Measurements from ENCODE around the gene FGFR1OP2. TPM values are rescaled to one million over a fixed set of nuclear protein-coding genes. Genes with fewer than 3 reads are reported as not detected.
"Not testable (repeated sequence)": the region's sequence is repeated elsewhere in the genome, so short reads cannot be mapped to it uniquely, and the experiment has no call there.

The FGFR1OP2 gene
- total RNA-seq, 1 donor from 2014 or later, result 75.4 TPM

GRCh38 chr12:26948309-26948708, 10.0 kb downstream of the FGFR1OP2 start:
- no peak overlapping the region for H3K4me3 ChIP-seq
- TF ChIP-seq CTCF (IDR thresholded peaks at IDR 0.05) (no peak), POLR2AphosphoS5 (IDR thresholded peaks at IDR 0.05; ENCODE audit: insufficient read depth in 1 of 2, low read depth in 1 of 2) (no peak), POLR2A (IDR thresholded peaks at IDR 0.05) (no peak)
- H3K9me3 ChIP-seq, result peaks cover 3% of the 10 kb centered on the region
- no peaks in the 10 kb centered on the region for H3K27me3 ChIP-seq
- no peak overlapping the region for H3K27ac ChIP-seq
- H3K36me3 ChIP-seq, result no peaks in the 10 kb centered on the region
- H3K4me1 ChIP-seq, result no peaks in the 10 kb centered on the region
- no peak for DNase-seq (ENCODE audit: extremely low spot score in 2 of 2)
- intact Hi-C loops (cut with DNase I), result no loop called here

- H3K36me3 ChIP-seq, result peaks cover 0 to 28% of the 10 kb centered on the region in 2 donors
- no peak overlapping the region for H3K27ac ChIP-seq
- no peaks in the 10 kb centered on the region for H3K9me3 ChIP-seq
- H3K4me1 ChIP-seq, result no peaks in the 10 kb centered on the region
- H3K27me3 ChIP-seq, result no peaks in the 10 kb centered on the region
- intact Hi-C loops (cut with DNase I), result no loop called here
- TF ChIP-seq CTCF (IDR thresholded peaks at IDR 0.05), result no peak
- TF ChIP-seq POLR2A (IDR thresholded peaks at IDR 0.05), result no peak
- no peak for TF ChIP-seq POLR2AphosphoS5 (IDR thresholded peaks at IDR 0.05; ENCODE audit: insufficient read depth in 1 of 2, low read depth in 1 of 2)
- H3K4me3 ChIP-seq, result no peak overlapping the region
- DNase-seq (ENCODE audit: extremely low spot score in 2 of 2), result no peak
Measured at GRCh38 chr12:26953447-26953846, 15.2 kb downstream of the FGFR1OP2 start.

GRCh38 chr12:26954027-26954426, 15.8 kb downstream of the FGFR1OP2 start:
- Histone ChIP-seq H3K27ac (no peak overlapping the region), H3K36me3 (peaks cover 0 to 32% of the 10 kb centered on the region in 2 donors), H3K9me3 (no peaks in the 10 kb centered on the region), H3K4me3 (no peak overlapping the region), H3K27me3 (no peaks in the 10 kb centered on the region), H3K4me1 (no peaks in the 10 kb centered on the region)
- DNase-seq (ENCODE audit: extremely low spot score in 2 of 2), result no peak
- intact Hi-C loops (cut with DNase I), result no loop called here
- TF ChIP-seq CTCF (IDR thresholded peaks at IDR 0.05), result no peak
- no peak for TF ChIP-seq POLR2A (IDR thresholded peaks at IDR 0.05)

DNA sequence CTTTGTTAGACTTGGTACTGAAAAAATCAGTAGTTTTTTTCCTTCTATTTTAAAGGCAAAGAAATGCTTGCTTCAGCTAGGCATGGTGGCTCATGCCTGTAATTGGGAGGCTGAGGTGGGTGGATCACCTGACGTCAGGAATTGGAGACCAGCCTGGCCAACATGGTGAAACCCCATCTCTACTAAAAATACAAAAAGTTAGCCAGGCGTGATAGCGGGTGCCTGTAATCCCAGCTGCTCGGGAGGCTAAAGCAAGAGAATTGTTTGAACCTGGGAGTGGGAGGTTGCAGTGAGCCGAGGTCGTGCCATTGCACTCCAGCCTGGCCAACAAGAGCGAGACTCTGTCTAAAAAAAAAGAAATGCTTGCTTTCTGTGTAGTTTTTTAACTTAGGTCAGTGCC, 23.1 kb downstream of the FGFR1OP2 start:
- H3K27ac ChIP-seq; intact Hi-C loops (cut with DNase I); DNase-seq (ENCODE audit: extremely low spot score in 2 of 2); H3K4me3 ChIP-seq; H3K4me1 ChIP-seq; H3K27me3 ChIP-seq; H3K9me3 ChIP-seq: not testable (repeated sequence)
- peaks cover 0 to 57% of the 10 kb centered on the region in 2 donors for H3K36me3 ChIP-seq

GRCh38 chr12:26961803-26962202, 23.5 kb downstream of the FGFR1OP2 start:
- no peaks in the 10 kb centered on the region for H3K9me3 ChIP-seq
- H3K27me3 ChIP-seq, result no peaks in the 10 kb centered on the region
- no peak overlapping the region for H3K27ac ChIP-seq
- DNase-seq (ENCODE audit: extremely low spot score in 2 of 2), result no peak
- H3K4me3 ChIP-seq, result no peak overlapping the region
- H3K4me1 ChIP-seq, result no peaks in the 10 kb centered on the region
- peaks cover 0 to 57% of the 10 kb centered on the region in 2 donors for H3K36me3 ChIP-seq
- intact Hi-C loops (cut with DNase I), result no loop called here
- TF ChIP-seq CTCF (IDR thresholded peaks at IDR 0.05) (no peak), POLR2A (IDR thresholded peaks at IDR 0.05) (no peak), POLR2AphosphoS5 (IDR thresholded peaks at IDR 0.05; ENCODE audit: insufficient read depth in 1 of 2, low read depth in 1 of 2) (no peak)

- H3K27ac ChIP-seq, result no peak overlapping the region
- no peaks in the 10 kb centered on the region for H3K9me3 ChIP-seq
- peaks cover 0 to 45% of the 10 kb centered on the region in 2 donors for H3K36me3 ChIP-seq
- no peak overlapping the region for H3K4me3 ChIP-seq
- TF ChIP-seq CTCF (IDR thresholded peaks at IDR 0.05) (no peak), POLR2AphosphoS5 (IDR thresholded peaks at IDR 0.05; ENCODE audit: insufficient read depth in 1 of 2, low read depth in 1 of 2) (no peak), POLR2A (IDR thresholded peaks at IDR 0.05) (no peak)
- no peak for DNase-seq (ENCODE audit: extremely low spot score in 2 of 2)
- intact Hi-C loops (cut with DNase I), result no loop called here
- no peaks in the 10 kb centered on the region for H3K27me3 ChIP-seq
- no peaks in the 10 kb centered on the region for H3K4me1 ChIP-seq
Measured at GRCh38 chr12:26963413-26963812, 25.1 kb downstream of the FGFR1OP2 start.

Data from vagina (tissue), 2 donors.